H9 (cell line): ENCODE measurements around the gene ATG7. TPM values are rescaled to one million over a fixed set of nuclear protein-coding genes. Genes with fewer than 3 reads are reported as not detected.

ENCODE experiments used
- DNase-seq: peaks from one replicate; pipeline ENCODE4 v3.0.0-alpha.2; 2017
- H2AFZ ChIP-seq: one replicate; pipeline ENCODE4 v1.6.1; 2013; ENCODE audit warnings: mild to moderate bottlenecking, low read length, control low read depth, moderate library complexity
- H2AK5ac ChIP-seq: 2 replicates; pipeline ENCODE4 v1.6.1; 2013; ENCODE audit warnings: low read length, control low read depth, mixed read lengths; ENCODE audit not compliant: insufficient read length
- H2BK120ac ChIP-seq: one replicate; pipeline ENCODE4 v1.6.1; 2013; ENCODE audit warnings: low read depth, mild to moderate bottlenecking, low read length, control low read depth, inconsistent platforms; ENCODE audit not compliant: poor library complexity, severe bottlenecking
- H2BK12ac ChIP-seq: 2 replicates; pipeline ENCODE4 v1.6.1; 2013; ENCODE audit warnings: low read length, control low read depth, mixed read lengths, low read depth; ENCODE audit not compliant: insufficient read length
- H2BK15ac ChIP-seq: 2 replicates; pipeline ENCODE4 v1.6.1; 2013; ENCODE audit warnings: low read depth, low read length, control low read depth
- H2BK20ac ChIP-seq: one replicate; pipeline ENCODE4 v1.6.1; 2013; ENCODE audit warnings: low read depth, mild to moderate bottlenecking, low read length, control low read depth, inconsistent platforms; ENCODE audit not compliant: poor library complexity, severe bottlenecking
- H2BK5ac ChIP-seq: 2 replicates; pipeline ENCODE4 v1.6.1; 2013; ENCODE audit warnings: low read length, control low read depth, mixed read lengths; ENCODE audit not compliant: insufficient read length
- H3K14ac ChIP-seq: 2 replicates; pipeline ENCODE4 v1.6.1; 2013; ENCODE audit warnings: low read length, control low read depth; ENCODE audit not compliant: insufficient read depth
- H3K18ac ChIP-seq: 2 replicates; pipeline ENCODE4 v1.6.1; 2013; ENCODE audit warnings: low read depth, mild to moderate bottlenecking, mixed read lengths, low read length, control low read depth; ENCODE audit not compliant: insufficient read length
- H3K23ac ChIP-seq: 2 replicates; pipeline ENCODE4 v1.6.1; 2013; ENCODE audit warnings: low read length, control low read depth, mixed read lengths, low read depth; ENCODE audit not compliant: insufficient read length
- H3K23me2 ChIP-seq: 2 replicates; pipeline ENCODE4 v1.6.1; 2013; ENCODE audit warnings: low read depth, mild to moderate bottlenecking, mixed read lengths, low read length, control low read depth; ENCODE audit not compliant: insufficient read length, poor library complexity, severe bottlenecking
- H3K27ac ChIP-seq: 2 replicates; pipeline ENCODE4 v1.5.1; 2013; ENCODE audit warnings: low read length, control low read depth, mixed read lengths, low read depth; ENCODE audit not compliant: insufficient read length
- H3K27me3 ChIP-seq: 2 replicates; pipeline ENCODE4 v1.6.1; 2013; ENCODE audit warnings: low read length, control low read depth, inconsistent platforms; ENCODE audit not compliant: insufficient read depth
- H3K4ac ChIP-seq: 2 replicates; pipeline ENCODE4 v1.6.1; 2013; ENCODE audit warnings: low read depth, mild to moderate bottlenecking, control low read depth, inconsistent platforms, low read length, moderate library complexity
- H3K4me1 ChIP-seq: 2 replicates; pipeline ENCODE4 v1.6.1; 2013; ENCODE audit warnings: low read length, control low read depth, inconsistent platforms; ENCODE audit not compliant: insufficient read depth
- H3K4me2 ChIP-seq: 2 replicates; pipeline ENCODE4 v1.6.1; 2013; ENCODE audit warnings: low read length, control low read depth, mixed read lengths; ENCODE audit not compliant: insufficient read length, insufficient read depth
- H3K56ac ChIP-seq: 2 replicates; pipeline ENCODE4 v1.6.1; 2013; ENCODE audit warnings: low read depth, mild to moderate bottlenecking, mixed read lengths, low read length, control low read depth; ENCODE audit not compliant: insufficient read length
- H3K79me1 ChIP-seq: 2 replicates; pipeline ENCODE4 v1.6.1; 2013; ENCODE audit warnings: low read depth, mild to moderate bottlenecking, moderate library complexity, low read length, control low read depth, inconsistent platforms; ENCODE audit not compliant: insufficient read depth, poor library complexity, severe bottlenecking
- H3K79me2 ChIP-seq: 2 replicates; pipeline ENCODE4 v1.6.1; 2013; ENCODE audit warnings: low read length, control low read depth, inconsistent platforms; ENCODE audit not compliant: insufficient read depth
- H3K9ac ChIP-seq: 2 replicates; pipeline ENCODE4 v1.6.1; 2013; ENCODE audit warnings: low read length, control low read depth, mixed read lengths; ENCODE audit not compliant: insufficient read length; ENCODE audit errors: extremely low read depth
- H3K9me3 ChIP-seq: one replicate; pipeline ENCODE4 v1.6.1; 2013; ENCODE audit warnings: low read depth, low read length, inconsistent platforms; ENCODE audit not compliant: control insufficient read depth
- H3T11ph ChIP-seq: one replicate; pipeline ENCODE4 v1.6.1; 2013; ENCODE audit warnings: mild to moderate bottlenecking, low read length, control low read depth, inconsistent platforms
- H4K20me1 ChIP-seq: one replicate; pipeline ENCODE4 v1.6.1; 2013; ENCODE audit not compliant: control insufficient read depth, insufficient read length, insufficient read depth
- H4K5ac ChIP-seq: 2 replicates; pipeline ENCODE4 v1.6.1; 2013; ENCODE audit warnings: low read depth, mild to moderate bottlenecking, mixed read lengths, low read length, control low read depth; ENCODE audit not compliant: insufficient read length
- H4K8ac ChIP-seq: replicated peaks from 2 replicates; pipeline ENCODE4 v1.6.1; 2013; ENCODE audit warnings: low read length, control low read depth, mixed read lengths, low read depth; ENCODE audit not compliant: insufficient read length
- H4K91ac ChIP-seq: 2 replicates; pipeline ENCODE4 v1.6.1; 2013; ENCODE audit warnings: low read depth, mild to moderate bottlenecking, moderate library complexity, mixed read lengths, low read length, control low read depth; ENCODE audit not compliant: insufficient read length
- H3K27ac Mint-ChIP-seq, 3 experiments: 2 replicates in 2 of 3; 3 replicates in 1 of 3; pipeline ENCODE4 v1.8.0; 2020 to 2021; ENCODE audit warnings: mixed read lengths in 3 of 3, mild to moderate bottlenecking in 1 of 3, moderate library complexity in 1 of 3
- H3K27me3 Mint-ChIP-seq: 2 replicates; pipeline ENCODE4 v1.8.0; 2021; ENCODE audit warnings: low read depth, mild to moderate bottlenecking, moderate library complexity, mixed read lengths
- H3K36me3 Mint-ChIP-seq, 3 experiments: 2 replicates in 2 of 3; 3 replicates in 1 of 3; pipeline ENCODE4 v1.8.0; 2020 to 2021; ENCODE audit warnings: low read depth in 3 of 3, mixed read lengths in 3 of 3; ENCODE audit not compliant: insufficient read depth in 1 of 3
- H3K4me1 Mint-ChIP-seq, 2 experiments: 2 replicates each; pipeline ENCODE4 v1.8.0; 2020; ENCODE audit warnings: mixed read lengths in 2 of 2
- H3K4me3 Mint-ChIP-seq, 2 experiments: 2 replicates in 1 of 2; 3 replicates in 1 of 2; pipeline ENCODE4 v1.8.0; 2020 to 2021; ENCODE audit warnings: mild to moderate bottlenecking in 2 of 2, mixed read lengths in 2 of 2, moderate library complexity in 1 of 2
- H3K9me3 Mint-ChIP-seq, 2 experiments: 2 replicates in 1 of 2; 3 replicates in 1 of 2; pipeline ENCODE4 v1.8.0; 2020; ENCODE audit warnings: mild to moderate bottlenecking in 2 of 2, mixed read lengths in 2 of 2, moderate library complexity in 1 of 2
- WGBS: extraction: QIAGEN DNeasy Blood & Tissue Kit; methylation state at CpG from one replicate; pipeline ENCODE4 v1.1.7; 2013; ENCODE audit warnings: missing lambda C conversion rate, low lambda C conversion rate, mixed read lengths; ENCODE audit not compliant: insufficient read length; ENCODE audit errors: extremely low coverage; 5-methylcytosine and 5-hydroxymethylcytosine counted together
- total RNA-seq: library from RNA; stranded (reverse); gene quantifications from 2 replicates; pipeline ENCODE4 v1.2.1, GENCODE V29; 2021
- TF ChIP-seq, protein P1 (sequence below): fragments of 200-600 bp; sonication (generic); conservative IDR thresholded peaks from 3 replicates; pipeline ENCODE4 v1.8.0; 2021; ENCODE audit warnings: antibody characterized with exemption, mild to moderate bottlenecking

The ATG7 gene
- total RNA-seq, 1 experiment from 2014 or later: 17.9 TPM

DNA sequence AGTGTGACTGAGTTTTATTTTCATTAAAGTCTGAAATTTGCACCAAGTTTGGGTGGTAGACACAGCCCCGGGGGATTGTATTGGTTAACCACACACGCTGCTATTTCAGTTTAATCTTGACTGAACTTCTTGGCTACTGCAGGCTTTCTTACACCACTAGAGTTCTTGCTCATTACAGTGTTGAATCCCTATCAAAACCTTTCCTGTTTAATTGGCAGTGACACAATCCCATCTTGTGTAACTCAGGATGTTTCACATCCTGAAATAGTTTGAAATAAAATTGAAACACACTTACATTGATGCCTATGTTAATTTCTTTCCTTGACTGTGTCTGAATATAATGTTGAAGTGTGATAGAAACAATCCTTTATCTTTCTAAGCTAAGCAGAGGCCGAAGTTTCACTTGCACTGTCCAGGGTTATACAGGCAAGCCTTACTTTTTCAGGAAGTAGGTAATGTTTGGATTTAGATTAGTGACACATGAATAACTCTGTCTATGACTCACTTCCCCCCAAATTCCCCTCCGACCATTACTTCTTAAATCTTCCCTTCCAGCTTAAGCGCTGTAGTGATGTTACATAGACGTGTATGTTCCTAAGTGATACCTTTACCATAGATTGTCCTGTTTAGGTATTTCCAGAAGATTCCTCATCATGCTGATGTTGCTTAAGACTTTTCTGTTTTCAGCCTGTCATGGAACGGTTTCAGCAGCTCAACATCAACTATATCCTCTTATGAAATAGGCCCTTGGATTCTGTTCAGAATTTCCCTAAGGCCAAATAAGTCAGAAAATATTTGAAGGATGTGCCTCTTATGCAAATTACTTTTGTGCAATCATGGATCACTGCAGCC lies 16.8 kb downstream of the ATG7 start:
- Histone ChIP-seq H3K79me1 (no peaks in the 10 kb centered on the region), H3K23ac (no peak overlapping the region), H2BK120ac (no peak overlapping the region), H3K9ac (no peak overlapping the region), H3K14ac (no peak overlapping the region), H2BK20ac (no peak overlapping the region), H4K20me1 (no peaks in the 10 kb centered on the region), H3K27me3 (no peaks in the 10 kb centered on the region), H3K27ac (no peak overlapping the region), H4K91ac (no peak overlapping the region), H4K5ac (no peak overlapping the region), H3K79me2 (no peaks in the 10 kb centered on the region), H2BK12ac (no peak overlapping the region), H3K23me2 (no peaks in the 10 kb centered on the region), H2AFZ (no peak overlapping the region), H2BK15ac (no peak overlapping the region), H3K56ac (no peak overlapping the region), H3K9me3 (no peaks in the 10 kb centered on the region), H3K4me1 (no peaks in the 10 kb centered on the region), H3T11ph (no peak overlapping the region), H3K4me2 (no peak overlapping the region), H4K8ac (no peak overlapping the region), H2BK5ac (no peak overlapping the region), H3K4ac (no peak overlapping the region), H2AK5ac (no peak overlapping the region), H3K18ac (no peak overlapping the region)
- no CpG with 5 or more reads among the region's 7 CpGs for WGBS
- H3K4me1 Mint-ChIP-seq: no peaks in the 10 kb centered on the region
- H3K9me3 Mint-ChIP-seq: no peaks in the 10 kb centered on the region
- H3K27ac Mint-ChIP-seq: no peak overlapping the region
- H3K4me3 Mint-ChIP-seq: no peak overlapping the region
- H3K36me3 Mint-ChIP-seq: no peaks in the 10 kb centered on the region; a peak in 1 of 7 replicates
- no peaks in the 10 kb centered on the region for H3K27me3 Mint-ChIP-seq
- DNase-seq: no peak
- TF ChIP-seq, protein P1, sequence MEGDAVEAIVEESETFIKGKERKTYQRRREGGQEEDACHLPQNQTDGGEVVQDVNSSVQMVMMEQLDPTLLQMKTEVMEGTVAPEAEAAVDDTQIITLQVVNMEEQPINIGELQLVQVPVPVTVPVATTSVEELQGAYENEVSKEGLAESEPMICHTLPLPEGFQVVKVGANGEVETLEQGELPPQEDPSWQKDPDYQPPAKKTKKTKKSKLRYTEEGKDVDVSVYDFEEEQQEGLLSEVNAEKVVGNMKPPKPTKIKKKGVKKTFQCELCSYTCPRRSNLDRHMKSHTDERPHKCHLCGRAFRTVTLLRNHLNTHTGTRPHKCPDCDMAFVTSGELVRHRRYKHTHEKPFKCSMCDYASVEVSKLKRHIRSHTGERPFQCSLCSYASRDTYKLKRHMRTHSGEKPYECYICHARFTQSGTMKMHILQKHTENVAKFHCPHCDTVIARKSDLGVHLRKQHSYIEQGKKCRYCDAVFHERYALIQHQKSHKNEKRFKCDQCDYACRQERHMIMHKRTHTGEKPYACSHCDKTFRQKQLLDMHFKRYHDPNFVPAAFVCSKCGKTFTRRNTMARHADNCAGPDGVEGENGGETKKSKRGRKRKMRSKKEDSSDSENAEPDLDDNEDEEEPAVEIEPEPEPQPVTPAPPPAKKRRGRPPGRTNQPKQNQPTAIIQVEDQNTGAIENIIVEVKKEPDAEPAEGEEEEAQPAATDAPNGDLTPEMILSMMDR: no peak
